ENCODE results near the gene U2AF1L4. TPM values are rescaled to one million over a fixed set of nuclear protein-coding genes. Genes with fewer than 3 reads are reported as not detected.

The U2AF1L4 gene
- total RNA-seq, 4 donors from 2014 or later: 34.8 to 122 (median 44.9) TPM

GRCh38 chr19:35703343-35703742 lies 41.9 kb downstream of the U2AF1L4 start:
- Histone ChIP-seq H3K4me1 (peaks cover 0 to 15% (median 8%) of the 10 kb centered on the region in 4 donors), H3K27ac (no peak overlapping the region), H3K9me3 (no peaks in the 10 kb centered on the region), H3K4me3 (no peak overlapping the region), H3K27me3 (peaks cover 22% of the 10 kb centered on the region), H3K36me3 (no peaks in the 10 kb centered on the region)
- intact Hi-C loops (cut with DNase I; ENCODE audit: low total_unique reads): no loop called here
- no peak for DNase-seq
- in situ Hi-C loops (cut with MboI; ENCODE audit: low pct_ligation_motif_present in 1 of 4, low pct_unique_long_range_greater_than_20kb in 1 of 4, low sequenced_read_pairs in 3 of 4): no loop called here
- 43% methylated on average over 9 of the region's 9 CpGs; no CpG with 5 or more reads in 1 of the 2 donors for WGBS, 2 donors (ENCODE audit: low coverage in 1 of 2)
- TF ChIP-seq EP300 (IDR thresholded peaks at IDR 0.05; ENCODE audit: low read depth) (no peak), CTCF (IDR thresholded peaks at IDR 0.05) (no peak), POLR2AphosphoS5 (IDR thresholded peaks at IDR 0.05) (no peak), POLR2A (IDR thresholded peaks at IDR 0.05) (no peak)

- WGBS, 2 donors (ENCODE audit: low coverage in 1 of 2): 0% methylated on average over 50 of the region's 50 CpGs; no CpG with 5 or more reads in 1 of the 2 donors
- Histone ChIP-seq H3K4me3 (peak overlapping the region; percentile 44 to 76 (median 55)), H3K27ac (peak overlapping the region; percentile 44 to 72 (median 54)), H3K9me3 (no peaks in the 10 kb centered on the region), H3K4me1 (peaks cover 0 to 15% (median 8%) of the 10 kb centered on the region in 4 donors), H3K27me3 (peaks cover 22% of the 10 kb centered on the region), H3K36me3 (no peaks in the 10 kb centered on the region)
- TF ChIP-seq POLR2A (IDR thresholded peaks at IDR 0.05) (peak; percentile 25), CTCF (IDR thresholded peaks at IDR 0.05) (no peak), POLR2AphosphoS5 (IDR thresholded peaks at IDR 0.05) (peak in 1 of 3 donors; percentile 63), EP300 (IDR thresholded peaks at IDR 0.05; ENCODE audit: low read depth) (no peak)
- intact Hi-C loops (cut with DNase I; ENCODE audit: low total_unique reads): no loop called here
- in situ Hi-C loops (cut with MboI; ENCODE audit: low pct_ligation_motif_present in 1 of 4, low pct_unique_long_range_greater_than_20kb in 1 of 4, low sequenced_read_pairs in 3 of 4): no loop called here
- DNase-seq: peak; percentile 96
These were observed 42.8 kb downstream of the U2AF1L4 start for GRCh38 chr19:35702223-35703012.

- 63% methylated on average over 4 of the region's 4 CpGs; no CpG with 5 or more reads in 1 of the 2 donors for WGBS, 2 donors (ENCODE audit: low coverage in 1 of 2)
- Histone ChIP-seq H3K27ac (no peak overlapping the region), H3K4me1 (peaks cover 0 to 2% (median under 1%) of the 10 kb centered on the region in 4 donors), H3K4me3 (no peak overlapping the region), H3K9me3 (no peaks in the 10 kb centered on the region), H3K27me3 (no peaks in the 10 kb centered on the region), H3K36me3 (no peaks in the 10 kb centered on the region)
- no peak for DNase-seq
- in situ Hi-C loops (cut with MboI; ENCODE audit: low pct_ligation_motif_present in 1 of 4, low pct_unique_long_range_greater_than_20kb in 1 of 4, low sequenced_read_pairs in 3 of 4) (loop anchor here in 1 of 4 donors (10.0 kb wide), 1 partner anchor 238 kb away; the partner anchor contains the start of gene LRFN3), intact Hi-C loops (cut with DNase I; ENCODE audit: low total_unique reads) (no loop called here)
- TF ChIP-seq POLR2A (IDR thresholded peaks at IDR 0.05) (no peak), CTCF (IDR thresholded peaks at IDR 0.05) (no peak), POLR2AphosphoS5 (IDR thresholded peaks at IDR 0.05) (no peak), EP300 (IDR thresholded peaks at IDR 0.05; ENCODE audit: low read depth) (no peak)
These were observed 48.4 kb downstream of the U2AF1L4 start for GRCh38 chr19:35696835-35697234.

GRCh38 chr19:35695895-35696422 lies 49.3 kb downstream of the U2AF1L4 start:
- intact Hi-C loops (cut with DNase I; ENCODE audit: low total_unique reads): no loop called here
- WGBS, 2 donors (ENCODE audit: low coverage in 1 of 2): 73 to 79% methylated on average over 2 of the region's 2 CpGs
- no peak overlapping the region for H3K4me3 ChIP-seq
- H3K36me3 ChIP-seq: no peaks in the 10 kb centered on the region
- H3K9me3 ChIP-seq: no peaks in the 10 kb centered on the region
- H3K4me1 ChIP-seq: no peaks in the 10 kb centered on the region
- in situ Hi-C loops (cut with MboI; ENCODE audit: low pct_ligation_motif_present in 1 of 4, low pct_unique_long_range_greater_than_20kb in 1 of 4, low sequenced_read_pairs in 3 of 4): loop anchor here in 1 of 4 donors (10.0 kb wide), 1 partner anchor 239 kb away; the partner anchor contains the start of gene LRFN3
- no peak for TF ChIP-seq POLR2AphosphoS5 (IDR thresholded peaks at IDR 0.05)
- no peak for TF ChIP-seq POLR2A (IDR thresholded peaks at IDR 0.05)
- TF ChIP-seq EP300 (IDR thresholded peaks at IDR 0.05; ENCODE audit: low read depth): no peak
- no peak for TF ChIP-seq CTCF (IDR thresholded peaks at IDR 0.05)
- H3K27me3 ChIP-seq: no peaks in the 10 kb centered on the region
- H3K27ac ChIP-seq: no peak overlapping the region
- no peak for DNase-seq

All from transverse colon (tissue), 4 donors.